Measurements from ENCODE around the gene ZNRF2.
"Not testable (repeated sequence)": the region's sequence is repeated elsewhere in the genome, so short reads cannot be mapped to it uniquely, and the experiment has no call there.

Gene ZNRF2

DNA sequence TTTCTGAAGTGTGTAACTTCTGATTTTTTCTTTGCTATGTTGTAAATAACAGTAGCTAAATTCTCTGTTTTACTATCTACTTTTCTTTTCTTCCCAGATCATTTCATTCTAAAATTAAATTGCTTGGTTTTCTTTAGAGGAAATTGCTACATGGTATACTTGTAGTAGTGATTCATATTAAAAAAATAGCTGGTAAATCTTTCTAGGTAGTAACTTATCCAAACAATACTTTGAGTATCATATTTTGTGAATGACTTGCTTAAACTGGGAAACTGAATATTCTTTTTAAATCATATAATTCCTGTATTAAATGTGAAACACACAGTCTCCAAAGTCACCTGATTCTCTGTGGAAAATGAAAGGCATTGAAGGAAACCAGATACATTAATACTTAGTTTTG, 85.5 kb downstream of the ZNRF2 start:
- H3K9me3 ChIP-seq (replicated peaks; ENCODE audit: low read length), result no peaks in the 10 kb centered on the region
- no peaks in the 10 kb centered on the region for H3K36me3 ChIP-seq (ENCODE audit: insufficient read depth, low read length)
- H3K4me1 ChIP-seq (ENCODE audit: control insufficient read depth, insufficient read depth, low read length), result peaks cover 53% of the 10 kb centered on the region
- H3K4me3 ChIP-seq (ENCODE audit: low read length), result peak overlapping the region; percentile 22
- peak overlapping the region; percentile 60 for H3K4me2 ChIP-seq (ENCODE audit: low read length)
- no peak overlapping the region for H3K9ac ChIP-seq (ENCODE audit: low read depth, low read length)
- no peaks in the 10 kb centered on the region for H3K27me3 ChIP-seq (ENCODE audit: control insufficient read depth, insufficient read depth, low read length)

DNA sequence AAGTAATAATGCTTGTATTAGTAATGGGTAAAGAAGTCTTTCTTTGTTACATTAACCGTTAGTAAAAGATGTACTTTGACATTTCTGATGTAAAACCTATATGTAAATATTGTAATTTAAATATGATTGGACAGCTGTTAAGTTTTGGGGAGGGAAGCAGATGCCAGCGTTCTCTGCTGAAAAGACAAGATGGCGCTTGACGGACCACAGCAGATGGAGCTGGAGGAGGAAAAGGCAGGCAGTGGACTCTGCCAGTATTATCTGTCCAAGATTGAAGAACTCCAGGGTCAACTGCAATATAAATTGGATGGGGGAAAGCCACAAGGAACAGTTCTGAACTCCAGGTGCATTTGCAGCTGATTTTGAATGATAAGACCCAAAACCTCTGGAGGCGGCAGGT, 86.9 kb downstream of the ZNRF2 start:
- Histone ChIP-seq H3K4me3 (ENCODE audit: low read length) (no peak overlapping the region), H3K9me3 (replicated peaks; ENCODE audit: low read length) (no peaks in the 10 kb centered on the region), H3K27me3 (ENCODE audit: control insufficient read depth, insufficient read depth, low read length) (no peaks in the 10 kb centered on the region), H3K36me3 (ENCODE audit: insufficient read depth, low read length) (no peaks in the 10 kb centered on the region), H3K9ac (ENCODE audit: low read depth, low read length) (no peak overlapping the region), H3K4me2 (ENCODE audit: low read length) (no peak overlapping the region), H3K4me1 (ENCODE audit: control insufficient read depth, insufficient read depth, low read length) (peaks cover 41% of the 10 kb centered on the region)

DNA sequence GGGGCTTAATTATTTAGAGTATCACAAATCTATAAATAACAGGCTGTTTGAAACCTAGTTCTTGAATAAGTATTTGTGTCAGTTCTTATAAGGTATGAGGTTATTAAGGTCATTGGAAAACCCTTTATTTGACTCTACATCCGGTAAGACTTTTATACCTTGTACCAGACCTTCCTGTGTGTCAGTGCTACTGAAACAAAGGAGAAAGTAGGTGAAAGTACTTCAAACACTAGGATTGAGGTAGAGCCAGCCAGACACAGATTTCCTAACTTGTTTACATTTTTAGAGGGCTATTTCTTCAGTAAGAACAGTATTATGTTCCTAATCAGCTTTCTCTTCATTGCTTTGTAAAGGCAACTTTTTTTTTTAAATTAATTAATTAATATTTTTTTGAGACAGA, 93.9 kb downstream of the ZNRF2 start:
- H3K4me1 ChIP-seq (ENCODE audit: control insufficient read depth, insufficient read depth, low read length), result peaks cover 20% of the 10 kb centered on the region
- no peak overlapping the region for H3K4me2 ChIP-seq (ENCODE audit: low read length)
- H3K27me3 ChIP-seq (ENCODE audit: control insufficient read depth, insufficient read depth, low read length), result no peaks in the 10 kb centered on the region
- H3K4me3 ChIP-seq (ENCODE audit: low read length), result no peak overlapping the region
- H3K9ac ChIP-seq (ENCODE audit: low read depth, low read length), result no peak overlapping the region
- H3K36me3 ChIP-seq (ENCODE audit: insufficient read depth, low read length), result no peaks in the 10 kb centered on the region
- H3K9me3 ChIP-seq (replicated peaks; ENCODE audit: low read length), result no peaks in the 10 kb centered on the region

DNA sequence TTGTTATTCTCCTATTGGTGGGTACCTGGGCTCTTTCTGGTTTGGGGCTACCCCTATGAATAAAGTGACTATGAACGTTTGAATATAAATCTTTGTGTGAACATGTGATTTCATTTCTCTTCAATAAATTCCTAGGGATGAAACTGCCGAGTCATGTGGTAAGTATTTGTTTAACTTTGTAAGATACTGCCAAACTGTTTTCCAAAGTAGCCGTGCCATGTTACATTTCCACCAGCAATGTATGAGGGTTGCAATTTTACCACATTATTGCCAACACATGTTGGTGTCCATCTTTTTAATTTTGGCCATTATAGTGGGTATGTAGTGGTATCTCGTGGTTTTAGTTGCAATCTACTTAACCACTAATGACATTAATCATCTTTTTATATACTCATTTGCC, 94.7 kb downstream of the ZNRF2 start:
- Histone ChIP-seq H3K4me2 (ENCODE audit: low read length) (no peak overlapping the region), H3K27me3 (ENCODE audit: control insufficient read depth, insufficient read depth, low read length) (no peaks in the 10 kb centered on the region), H3K4me1 (ENCODE audit: control insufficient read depth, insufficient read depth, low read length) (peaks cover 20% of the 10 kb centered on the region), H3K9me3 (replicated peaks; ENCODE audit: low read length) (no peaks in the 10 kb centered on the region), H3K9ac (ENCODE audit: low read depth, low read length) (no peak overlapping the region), H3K36me3 (ENCODE audit: insufficient read depth, low read length) (no peaks in the 10 kb centered on the region), H3K4me3 (ENCODE audit: low read length) (no peak overlapping the region)

DNA sequence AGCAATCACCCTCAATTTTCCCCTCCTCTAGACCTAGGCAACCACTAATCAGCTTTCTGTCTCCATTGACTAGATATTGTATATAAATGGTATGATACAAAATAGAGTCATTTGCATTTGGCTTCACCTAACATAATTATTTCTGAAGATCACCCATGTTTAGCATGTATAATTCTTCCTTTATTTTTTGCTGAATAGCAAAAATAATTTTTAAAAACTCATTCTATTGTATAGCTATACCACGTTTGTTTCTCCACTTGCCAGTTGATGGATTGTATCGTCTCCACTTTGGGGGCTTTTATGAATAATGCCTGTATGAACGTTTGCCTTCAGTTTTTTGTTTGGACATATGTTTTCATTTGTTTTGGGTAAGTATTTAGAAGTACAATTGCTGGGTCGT, 95.3 kb downstream of the ZNRF2 start:
- Histone ChIP-seq H3K9ac (ENCODE audit: low read depth, low read length) (no peak overlapping the region), H3K4me1 (ENCODE audit: control insufficient read depth, insufficient read depth, low read length) (peaks cover 20% of the 10 kb centered on the region), H3K4me3 (ENCODE audit: low read length) (no peak overlapping the region), H3K27me3 (ENCODE audit: control insufficient read depth, insufficient read depth, low read length) (no peaks in the 10 kb centered on the region), H3K9me3 (replicated peaks; ENCODE audit: low read length) (no peaks in the 10 kb centered on the region), H3K4me2 (ENCODE audit: low read length) (no peak overlapping the region), H3K36me3 (ENCODE audit: insufficient read depth, low read length) (no peaks in the 10 kb centered on the region)

DNA sequence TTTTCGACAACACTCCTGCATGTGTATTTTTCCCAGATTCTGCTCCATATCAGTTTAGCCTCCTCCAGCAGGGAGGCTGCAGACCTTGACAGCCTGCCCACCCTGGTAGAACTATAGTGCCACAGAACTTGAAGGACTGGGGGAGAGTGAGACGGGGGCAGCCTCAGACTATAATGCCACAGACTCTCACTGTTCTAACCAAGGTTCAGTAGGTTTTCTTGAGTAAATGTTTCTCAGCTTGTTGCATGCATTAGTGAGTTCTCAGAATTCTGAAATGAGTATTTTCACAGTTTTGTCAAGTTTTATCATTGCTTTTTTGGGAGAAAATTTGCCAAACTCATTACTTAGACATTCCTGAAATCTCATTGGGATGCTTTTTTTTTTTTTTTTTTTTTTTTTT, 95.9 kb downstream of the ZNRF2 start:
- Histone ChIP-seq H3K27me3 (ENCODE audit: control insufficient read depth, insufficient read depth, low read length) (no peaks in the 10 kb centered on the region), H3K4me1 (ENCODE audit: control insufficient read depth, insufficient read depth, low read length) (peaks cover 20% of the 10 kb centered on the region), H3K36me3 (ENCODE audit: insufficient read depth, low read length) (no peaks in the 10 kb centered on the region), H3K9me3 (replicated peaks; ENCODE audit: low read length) (no peaks in the 10 kb centered on the region), H3K9ac (ENCODE audit: low read depth, low read length) (no peak overlapping the region), H3K4me2 (ENCODE audit: low read length) (no peak overlapping the region), H3K4me3 (ENCODE audit: low read length) (no peak overlapping the region)

DNA sequence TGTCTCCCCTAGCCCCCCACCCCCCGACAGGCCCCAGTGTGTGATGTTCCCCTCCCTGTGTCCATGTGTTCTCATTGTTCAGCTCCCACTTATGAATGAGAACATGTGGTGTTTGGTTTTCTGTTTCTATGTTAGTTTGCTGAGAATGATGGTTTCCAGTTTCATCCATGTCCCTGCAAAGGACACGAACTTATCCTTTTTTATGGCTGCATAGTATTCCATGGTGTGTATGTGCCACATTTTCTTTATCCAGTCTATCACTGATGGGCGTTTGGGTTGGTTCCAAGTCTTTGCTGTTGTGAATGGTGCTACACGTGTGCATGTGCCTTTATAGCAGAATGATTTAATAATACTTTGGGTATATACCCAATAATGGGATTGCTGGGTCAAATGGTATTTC, 96.4 kb downstream of the ZNRF2 start:
- not testable (repeated sequence) for H3K36me3 ChIP-seq (ENCODE audit: insufficient read depth, low read length); H3K27me3 ChIP-seq (ENCODE audit: control insufficient read depth, insufficient read depth, low read length); H3K9me3 ChIP-seq (replicated peaks; ENCODE audit: low read length); H3K4me3 ChIP-seq (ENCODE audit: low read length); H3K4me2 ChIP-seq (ENCODE audit: low read length); H3K9ac ChIP-seq (ENCODE audit: low read depth, low read length)
- H3K4me1 ChIP-seq (ENCODE audit: control insufficient read depth, insufficient read depth, low read length), result peaks cover 20% of the 10 kb centered on the region

DNA sequence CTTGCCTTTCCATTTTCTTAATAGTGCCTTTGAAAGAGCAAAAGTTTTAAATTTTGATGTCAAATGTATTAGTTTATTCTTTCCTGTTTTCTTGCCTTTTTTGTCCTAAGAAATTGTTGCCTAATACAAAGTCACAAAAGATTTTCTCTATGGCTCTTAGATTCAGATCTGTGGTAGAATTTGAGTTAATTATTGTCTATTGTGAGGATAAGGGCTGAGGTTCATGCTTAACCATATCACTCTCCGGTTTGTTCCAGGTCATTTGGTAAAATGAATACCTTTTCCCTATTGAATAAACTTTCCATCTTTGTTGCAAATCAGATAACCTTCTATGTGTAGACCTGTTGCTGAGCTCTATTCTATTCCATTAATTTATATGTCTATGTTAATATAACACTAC, 98.2 kb downstream of the ZNRF2 start:
- H3K4me2 ChIP-seq (ENCODE audit: low read length), result no peak overlapping the region
- H3K9me3 ChIP-seq (replicated peaks; ENCODE audit: low read length), result no peaks in the 10 kb centered on the region
- H3K9ac ChIP-seq (ENCODE audit: low read depth, low read length), result no peak overlapping the region
- H3K4me1 ChIP-seq (ENCODE audit: control insufficient read depth, insufficient read depth, low read length), result peaks cover 14% of the 10 kb centered on the region
- no peaks in the 10 kb centered on the region for H3K36me3 ChIP-seq (ENCODE audit: insufficient read depth, low read length)
- no peak overlapping the region for H3K4me3 ChIP-seq (ENCODE audit: low read length)
- no peaks in the 10 kb centered on the region for H3K27me3 ChIP-seq (ENCODE audit: control insufficient read depth, insufficient read depth, low read length)

DNA sequence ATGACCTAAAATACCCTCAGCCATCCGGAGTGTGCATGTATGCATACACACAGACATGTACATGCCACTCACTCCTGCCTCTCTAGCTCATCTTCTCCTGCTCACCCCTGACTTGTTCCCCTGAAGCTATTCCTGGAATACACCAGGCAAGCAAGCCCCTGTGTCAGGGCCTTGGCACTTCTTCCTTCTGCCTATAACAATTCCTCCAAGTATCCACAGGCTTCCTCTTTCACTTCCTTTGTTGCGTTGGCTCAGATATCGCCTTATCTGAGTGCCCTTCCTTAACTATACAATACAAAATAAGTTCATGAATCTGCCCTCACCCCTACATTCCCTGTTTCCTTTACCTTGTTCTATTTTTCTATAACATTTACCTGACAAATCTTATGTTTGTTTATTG, 105.4 kb downstream of the ZNRF2 start:
- H3K9me3 ChIP-seq (replicated peaks; ENCODE audit: low read length), result no peaks in the 10 kb centered on the region
- H3K36me3 ChIP-seq (ENCODE audit: insufficient read depth, low read length), result no peaks in the 10 kb centered on the region
- H3K9ac ChIP-seq (ENCODE audit: low read depth, low read length), result no peak overlapping the region
- no peaks in the 10 kb centered on the region for H3K27me3 ChIP-seq (ENCODE audit: control insufficient read depth, insufficient read depth, low read length)
- H3K4me1 ChIP-seq (ENCODE audit: control insufficient read depth, insufficient read depth, low read length), result no peaks in the 10 kb centered on the region
- no peak overlapping the region for H3K4me2 ChIP-seq (ENCODE audit: low read length)
- no peak overlapping the region for H3K4me3 ChIP-seq (ENCODE audit: low read length)

DNA sequence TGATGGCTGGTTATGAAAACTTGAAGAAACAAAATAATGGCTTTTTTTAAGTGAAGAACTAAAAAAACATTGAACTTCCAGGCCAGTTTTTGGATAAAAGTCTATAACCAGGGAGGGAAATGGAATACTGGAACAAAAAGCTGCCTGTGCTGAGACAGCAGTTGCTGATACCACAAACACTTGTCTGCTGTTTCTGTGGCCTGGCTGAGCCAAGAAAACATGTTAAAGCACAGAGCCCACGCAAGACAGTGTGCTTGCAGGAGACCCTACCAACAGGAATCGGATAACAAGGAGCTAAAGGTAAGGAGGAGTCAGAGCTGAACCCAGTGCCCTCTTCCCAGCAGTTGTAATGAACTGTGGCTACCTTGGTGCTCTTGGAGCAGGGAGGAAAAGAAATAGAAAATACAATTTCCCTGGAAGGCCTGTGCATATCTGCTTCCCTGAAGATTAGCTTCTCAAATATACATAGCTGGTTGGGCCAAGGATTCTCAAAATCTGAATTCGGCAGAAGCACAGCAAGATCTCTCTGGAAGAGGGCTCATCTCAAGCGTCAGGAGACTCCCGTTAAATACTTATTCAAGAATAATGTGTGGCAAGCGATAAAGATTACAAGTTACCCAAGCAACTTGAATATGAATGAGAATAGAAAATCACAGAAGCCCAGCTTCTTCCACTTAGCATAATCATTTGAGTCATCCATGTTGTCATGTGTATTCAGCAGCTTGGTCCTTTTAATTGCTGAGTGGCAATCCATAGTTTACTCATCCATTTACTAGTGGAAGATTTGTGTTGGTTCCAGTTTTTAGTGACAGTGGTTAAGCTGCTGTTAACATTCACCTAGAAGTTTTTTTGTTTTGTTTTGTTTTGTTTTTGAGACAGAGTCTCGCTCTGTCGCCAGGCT, 106.6 kb downstream of the ZNRF2 start:
- Histone ChIP-seq H3K9ac (ENCODE audit: low read depth, low read length) (no peak overlapping the region), H3K4me2 (ENCODE audit: low read length) (no peak overlapping the region), H3K4me1 (ENCODE audit: control insufficient read depth, insufficient read depth, low read length) (no peaks in the 10 kb centered on the region), H3K4me3 (ENCODE audit: low read length) (no peak overlapping the region), H3K9me3 (replicated peaks; ENCODE audit: low read length) (no peaks in the 10 kb centered on the region), H3K27me3 (ENCODE audit: control insufficient read depth, insufficient read depth, low read length) (no peaks in the 10 kb centered on the region), H3K36me3 (ENCODE audit: insufficient read depth, low read length) (no peaks in the 10 kb centered on the region)

DNA sequence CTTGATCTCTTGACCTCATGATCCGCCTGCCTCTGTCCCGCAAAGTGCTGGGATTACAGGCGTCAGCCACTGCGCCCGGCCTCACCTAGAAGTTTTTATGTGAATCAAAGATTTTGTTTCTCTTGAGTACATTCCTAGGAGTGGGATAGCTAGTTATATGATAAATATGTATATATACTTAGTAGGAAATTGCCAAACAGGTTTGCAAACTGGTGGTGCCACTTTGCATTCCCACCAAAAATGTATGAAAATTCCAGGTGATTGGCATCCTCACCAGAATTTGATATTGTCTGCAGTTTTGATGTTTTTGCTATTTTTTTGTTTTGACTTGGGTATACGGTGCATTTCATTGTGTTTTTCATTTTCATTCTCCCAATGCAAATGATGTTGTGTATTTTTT, 107.4 kb downstream of the ZNRF2 start:
- H3K27me3 ChIP-seq (ENCODE audit: control insufficient read depth, insufficient read depth, low read length), result no peaks in the 10 kb centered on the region
- no peak overlapping the region for H3K4me2 ChIP-seq (ENCODE audit: low read length)
- no peaks in the 10 kb centered on the region for H3K9me3 ChIP-seq (replicated peaks; ENCODE audit: low read length)
- no peaks in the 10 kb centered on the region for H3K36me3 ChIP-seq (ENCODE audit: insufficient read depth, low read length)
- H3K4me3 ChIP-seq (ENCODE audit: low read length), result no peak overlapping the region
- no peak overlapping the region for H3K9ac ChIP-seq (ENCODE audit: low read depth, low read length)
- H3K4me1 ChIP-seq (ENCODE audit: control insufficient read depth, insufficient read depth, low read length), result no peaks in the 10 kb centered on the region

DNA sequence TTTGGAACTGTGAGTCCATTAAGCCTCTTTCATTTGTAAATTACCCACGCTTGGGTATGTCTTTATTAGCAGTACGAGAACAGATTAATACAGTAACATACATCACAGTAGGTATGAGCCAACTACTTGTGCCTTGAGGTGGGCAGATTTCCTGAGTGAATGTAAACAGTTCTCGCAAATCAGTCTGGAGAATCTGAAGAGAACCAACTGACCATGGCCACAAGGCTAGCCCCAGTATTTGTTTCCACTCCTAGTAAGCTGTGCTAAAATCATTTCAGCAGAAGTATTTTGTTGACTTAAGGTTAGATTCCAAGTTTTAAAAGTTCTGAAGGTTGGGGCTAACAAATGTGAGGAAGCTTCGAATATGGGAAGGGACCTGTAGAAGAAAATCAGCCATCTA, 111.3 kb downstream of the ZNRF2 start:
- Histone ChIP-seq H3K9me3 (replicated peaks; ENCODE audit: low read length) (no peaks in the 10 kb centered on the region), H3K4me2 (ENCODE audit: low read length) (no peak overlapping the region), H3K36me3 (ENCODE audit: insufficient read depth, low read length) (no peaks in the 10 kb centered on the region), H3K9ac (ENCODE audit: low read depth, low read length) (no peak overlapping the region), H3K4me3 (ENCODE audit: low read length) (no peak overlapping the region), H3K4me1 (ENCODE audit: control insufficient read depth, insufficient read depth, low read length) (no peaks in the 10 kb centered on the region), H3K27me3 (ENCODE audit: control insufficient read depth, insufficient read depth, low read length) (no peaks in the 10 kb centered on the region)
